Left colon (tissue), 2 donors: Measurements from ENCODE around the gene INPP1. TPM values are rescaled to one million over a fixed set of nuclear protein-coding genes. Genes with fewer than 3 reads are reported as not detected.

ENCODE experiments used
- ATAC-seq: fragments of 200-7000 bp; cut with Tn5 transposase; one replicate; pipeline ENCODE4 v1.9.1; 2020; ENCODE audit warnings: mild to moderate bottlenecking, moderate library complexity
- DNase-seq, 2 donors: peaks; one replicate each; pipeline ENCODE4 v3.0.0-alpha.2; 2020
- intact Hi-C, 2 donors: fragments of 100-400 bp; cut with DNase I in 1 of 2; cut with micrococcal nuclease in 1 of 2; formaldehyde crosslinking; loops; one replicate each; pipeline versions ENCODE4 v1.11.2 to v1.14.0; 2022; cut with DNase I, micrococcal nuclease
- total RNA-seq, 2 donors: library from RNA; stranded (reverse); fragmentation: NEBNext Ultra II Directional; extraction: Animal tissue kit (Norgen Biotek cat#: 25700); gene quantifications; one replicate each; pipeline ENCODE4 v1.2.1, GENCODE V29; 2021
- donor health status: DM: no; HTN: no; CAD: no.
- donor health status: DM: yes; HTN: yes; CAD: no.

Gene INPP1
- total RNA-seq, 2 donors from 2014 or later = 39.8 to 45.8 TPM

DNA sequence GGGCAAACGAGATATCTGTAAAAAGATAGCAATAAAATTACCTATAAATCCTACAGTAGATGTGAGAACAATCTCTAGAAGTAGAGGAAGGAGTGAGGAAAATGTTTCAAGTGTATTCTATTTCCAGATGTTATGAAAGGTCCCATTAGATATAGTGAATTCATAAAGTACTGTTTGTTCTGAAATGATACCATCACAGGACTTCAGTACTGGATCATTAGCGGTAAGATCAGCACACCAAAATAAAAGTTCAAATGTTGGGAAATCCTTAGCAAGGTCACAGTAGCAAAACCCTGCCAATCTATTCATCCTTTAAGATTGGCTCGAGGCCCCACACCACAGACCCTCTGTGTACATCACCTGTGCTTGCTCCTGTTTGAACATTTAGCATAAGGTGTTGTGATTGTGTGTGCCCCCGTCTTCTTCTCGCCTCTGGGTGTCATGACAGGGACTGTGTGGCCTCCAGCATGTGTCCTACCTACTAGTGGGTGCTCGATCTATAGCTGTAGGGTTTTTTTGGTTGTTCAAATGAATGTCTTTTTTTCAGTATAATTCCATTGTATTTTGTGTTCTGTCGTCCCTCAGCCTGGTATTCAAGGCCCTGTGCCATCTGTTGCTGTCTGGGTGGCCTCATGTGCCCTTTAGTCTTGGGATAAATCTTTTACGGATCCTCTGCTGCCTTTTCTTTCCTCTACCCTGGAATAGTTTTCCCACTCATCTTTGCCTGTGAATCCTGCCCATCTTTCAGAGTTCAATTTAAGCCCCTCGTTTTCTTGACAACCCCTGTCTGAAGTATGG lies 73.9 kb downstream of the INPP1 start:
- DNase-seq (no peak), ATAC-seq (no peak)
- intact Hi-C loops = no loop called here

DNA sequence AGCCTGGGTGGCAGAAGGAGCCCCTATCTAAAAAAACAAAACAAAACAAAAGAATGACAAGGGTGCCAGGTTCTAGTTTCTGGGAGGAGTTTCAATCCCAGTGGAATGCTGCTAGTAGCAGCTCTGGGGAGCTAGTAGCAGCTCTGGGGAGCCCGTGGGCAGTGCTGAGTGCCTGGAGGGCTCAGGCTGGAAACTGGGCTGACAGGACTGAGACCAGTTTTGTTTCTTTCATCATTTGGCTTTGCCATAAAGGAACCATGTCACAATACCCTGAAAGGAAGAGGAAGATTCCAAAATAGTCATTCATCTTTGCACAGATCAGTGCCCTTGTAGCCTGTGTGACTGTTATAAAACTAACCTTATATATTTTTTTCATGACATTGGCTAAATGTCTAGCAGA lies 75.3 kb downstream of the INPP1 start:
- intact Hi-C loops = no loop called here

DNA sequence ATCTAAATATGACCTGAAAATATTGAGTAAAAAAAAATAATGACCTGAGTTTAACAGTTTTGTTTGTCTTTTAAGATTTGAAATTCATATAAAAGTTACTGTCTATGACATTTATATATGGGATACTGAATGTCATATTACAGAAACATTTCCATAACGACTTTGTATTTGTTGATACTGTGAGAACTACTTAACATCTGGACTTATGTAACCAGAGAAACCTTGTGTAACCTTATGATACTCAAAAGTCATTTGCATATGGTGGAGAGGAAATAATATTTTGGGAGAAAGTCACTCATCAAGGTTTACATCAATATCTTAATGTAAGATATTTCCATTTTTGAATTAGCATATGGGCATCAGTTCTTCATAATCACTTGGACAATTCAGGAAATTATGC lies 77.4 kb downstream of the INPP1 start:
- ATAC-seq (no peak), DNase-seq (no peak)
- intact Hi-C loops = no loop called here

More for the DNA sequence above, 75.3 kb downstream of the INPP1 start:
- DNase-seq (no peak), ATAC-seq (no peak)

Other genes with a start within 250 kb of the INPP1 start
- gene HIBCH, start 23.8 kb upstream of the INPP1 start, total RNA-seq = 10 to 100 TPM; 51.4 to 66.1 TPM
- 10 to 100 TPM; 71.8 to 84.6 TPM for gene MFSD6, start 64.8 kb downstream of the INPP1 start, total RNA-seq
- 1 to 10 TPM; 2.6 to 3.1 TPM for gene NEMP2, start 191.1 kb downstream of the INPP1 start, total RNA-seq